ENCODE data around the gene KCNJ16. TPM values are rescaled to one million over a fixed set of nuclear protein-coding genes. Genes with fewer than 3 reads are reported as not detected.

The KCNJ16 gene
- total and polyA plus RNA-seq, 4 donors, result 0.31 to 3.3 (median 0.67) TPM

- no peak for TF ChIP-seq NR2F2 (IDR thresholded peaks at IDR 0.05)
- TF ChIP-seq SP1 (IDR thresholded peaks at IDR 0.05), result no peak
- no peak for TF ChIP-seq RXRA (IDR thresholded peaks at IDR 0.05)
- TF ChIP-seq CTCF (IDR thresholded peaks at IDR 0.05; ENCODE audit: low read depth, low read length, missing input control), result no peak
- TF ChIP-seq YY1 (IDR thresholded peaks at IDR 0.05), result no peak
- no peak for TF ChIP-seq JUND (IDR thresholded peaks at IDR 0.05)
- no peak for TF ChIP-seq HNF4G (IDR thresholded peaks at IDR 0.05)
- no peak for TF ChIP-seq RAD21 (IDR thresholded peaks at IDR 0.05)
- no peak for TF ChIP-seq ATF3 (IDR thresholded peaks at IDR 0.05)
- TF ChIP-seq FOXA1 (IDR thresholded peaks at IDR 0.05), result no peak
- TF ChIP-seq, protein P1, sequence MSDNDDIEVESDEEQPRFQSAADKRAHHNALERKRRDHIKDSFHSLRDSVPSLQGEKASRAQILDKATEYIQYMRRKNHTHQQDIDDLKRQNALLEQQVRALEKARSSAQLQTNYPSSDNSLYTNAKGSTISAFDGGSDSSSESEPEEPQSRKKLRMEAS (IDR thresholded peaks at IDR 0.05), result no peak
- TF ChIP-seq TAF1 (conservative IDR thresholded peaks at IDR 0.05), result no peak
- no peak for TF ChIP-seq GABPA (IDR thresholded peaks at IDR 0.05 in 1 of 2, conservative IDR thresholded peaks at IDR 0.05 in 1 of 2)
- no peaks in the 10 kb centered on the region for H3K27me3 ChIP-seq (ENCODE audit: control insufficient read depth in 4 of 4, insufficient read depth in 4 of 4, low read length in 3 of 4)
- H3K9ac ChIP-seq (ENCODE audit: low read depth in 1 of 2, low read length in 2 of 2), result no peak overlapping the region
- no peak for DNase-seq (ENCODE audit: low spot score)
- no peaks in the 10 kb centered on the region for H3K4me1 ChIP-seq (ENCODE audit: control insufficient read depth in 4 of 4, insufficient read depth in 4 of 4, low read length in 3 of 4)
- no peaks in the 10 kb centered on the region for H3K36me3 ChIP-seq (ENCODE audit: control insufficient read depth in 4 of 4, insufficient read depth in 3 of 4, low read depth in 1 of 4, low read length in 3 of 4)
- no peak overlapping the region for H3K27ac ChIP-seq (ENCODE audit: low read depth in 1 of 2, low read length in 2 of 2)
- 74% methylated on average over 2 of the region's 2 CpGs for WGBS
- H3K4me3 ChIP-seq (ENCODE audit: low read depth in 1 of 3, low read length in 3 of 3), result no peak overlapping the region
- peaks cover 0 to 2% (median 0%) of the 10 kb centered on the region in 4 donors for H3K9me3 ChIP-seq (ENCODE audit: control insufficient read depth in 4 of 4, low read length in 3 of 4)
These were observed 48.2 kb downstream of the KCNJ16 start for GRCh38 chr17:70123193-70123592.

DNA sequence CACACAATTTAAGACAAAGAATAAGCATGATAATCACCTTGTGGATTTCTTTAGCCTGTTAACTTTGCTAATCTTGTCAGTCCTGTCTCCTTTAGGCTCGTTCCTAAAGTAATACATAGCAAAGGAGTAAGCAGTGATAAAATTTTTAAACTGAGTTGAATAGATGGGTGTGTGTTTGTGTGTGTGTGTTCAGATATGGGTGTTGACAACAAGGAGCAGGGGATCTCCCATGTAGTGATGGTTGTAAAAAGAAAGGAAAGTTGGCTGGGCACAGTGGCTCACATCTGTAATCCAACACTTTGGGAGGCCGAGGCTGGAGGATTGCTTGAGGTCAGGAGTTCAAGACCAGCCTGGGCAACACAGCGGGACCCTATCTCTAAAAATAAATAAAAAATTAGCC lies 49.7 kb downstream of the KCNJ16 start:
- Histone ChIP-seq H3K9me3 (ENCODE audit: control insufficient read depth in 4 of 4, low read length in 3 of 4) (no peaks in the 10 kb centered on the region), H3K4me3 (ENCODE audit: low read depth in 1 of 3, low read length in 3 of 3) (no peak overlapping the region), H3K9ac (ENCODE audit: low read depth in 1 of 2, low read length in 2 of 2) (no peak overlapping the region), H3K27me3 (ENCODE audit: control insufficient read depth in 4 of 4, insufficient read depth in 4 of 4, low read length in 3 of 4) (no peaks in the 10 kb centered on the region), H3K36me3 (ENCODE audit: control insufficient read depth in 4 of 4, insufficient read depth in 3 of 4, low read depth in 1 of 4, low read length in 3 of 4) (no peaks in the 10 kb centered on the region), H3K4me1 (ENCODE audit: control insufficient read depth in 4 of 4, insufficient read depth in 4 of 4, low read length in 3 of 4) (no peaks in the 10 kb centered on the region), H3K27ac (ENCODE audit: low read depth in 1 of 2, low read length in 2 of 2) (no peak overlapping the region)
- no peak for TF ChIP-seq RAD21 (IDR thresholded peaks at IDR 0.05)
- TF ChIP-seq, protein P2, sequence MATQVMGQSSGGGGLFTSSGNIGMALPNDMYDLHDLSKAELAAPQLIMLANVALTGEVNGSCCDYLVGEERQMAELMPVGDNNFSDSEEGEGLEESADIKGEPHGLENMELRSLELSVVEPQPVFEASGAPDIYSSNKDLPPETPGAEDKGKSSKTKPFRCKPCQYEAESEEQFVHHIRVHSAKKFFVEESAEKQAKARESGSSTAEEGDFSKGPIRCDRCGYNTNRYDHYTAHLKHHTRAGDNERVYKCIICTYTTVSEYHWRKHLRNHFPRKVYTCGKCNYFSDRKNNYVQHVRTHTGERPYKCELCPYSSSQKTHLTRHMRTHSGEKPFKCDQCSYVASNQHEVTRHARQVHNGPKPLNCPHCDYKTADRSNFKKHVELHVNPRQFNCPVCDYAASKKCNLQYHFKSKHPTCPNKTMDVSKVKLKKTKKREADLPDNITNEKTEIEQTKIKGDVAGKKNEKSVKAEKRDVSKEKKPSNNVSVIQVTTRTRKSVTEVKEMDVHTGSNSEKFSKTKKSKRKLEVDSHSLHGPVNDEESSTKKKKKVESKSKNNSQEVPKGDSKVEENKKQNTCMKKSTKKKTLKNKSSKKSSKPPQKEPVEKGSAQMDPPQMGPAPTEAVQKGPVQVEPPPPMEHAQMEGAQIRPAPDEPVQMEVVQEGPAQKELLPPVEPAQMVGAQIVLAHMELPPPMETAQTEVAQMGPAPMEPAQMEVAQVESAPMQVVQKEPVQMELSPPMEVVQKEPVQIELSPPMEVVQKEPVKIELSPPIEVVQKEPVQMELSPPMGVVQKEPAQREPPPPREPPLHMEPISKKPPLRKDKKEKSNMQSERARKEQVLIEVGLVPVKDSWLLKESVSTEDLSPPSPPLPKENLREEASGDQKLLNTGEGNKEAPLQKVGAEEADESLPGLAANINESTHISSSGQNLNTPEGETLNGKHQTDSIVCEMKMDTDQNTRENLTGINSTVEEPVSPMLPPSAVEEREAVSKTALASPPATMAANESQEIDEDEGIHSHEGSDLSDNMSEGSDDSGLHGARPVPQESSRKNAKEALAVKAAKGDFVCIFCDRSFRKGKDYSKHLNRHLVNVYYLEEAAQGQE (IDR thresholded peaks at IDR 0.05), result no peak
- TF ChIP-seq RXRA (IDR thresholded peaks at IDR 0.05), result no peak
- TF ChIP-seq CTCF (IDR thresholded peaks at IDR 0.05; ENCODE audit: low read depth, low read length, missing input control), result no peak
- TF ChIP-seq FOXA2 (IDR thresholded peaks at IDR 0.05), result no peak
- 74% methylated on average over 3 of the region's 3 CpGs for WGBS
- no peak for DNase-seq (ENCODE audit: low spot score)
